ENCODE data around the gene KIRREL1. TPM values are rescaled to one million over a fixed set of nuclear protein-coding genes. Genes with fewer than 3 reads are reported as not detected.
A peak's percentile ranks its signal among the peaks of the same experiment; 100 is the strongest.

KIRREL1 gene
- total RNA-seq, 1 donor from 2014 or later: 51.6 TPM

GRCh38 chr1:158021721-158022120 is 28.3 kb downstream of the KIRREL1 start:
- Mint-ChIP-seq H3K27me3 (no peaks in the 10 kb centered on the region), H3K4me3 (no peak overlapping the region), H3K4me1 (ENCODE audit: unreplicated experiment) (peaks cover 69% of the 10 kb centered on the region), H3K27ac (no peak overlapping the region), H3K9me3 (no peaks in the 10 kb centered on the region), H3K36me3 (no peaks in the 10 kb centered on the region)
- no peak for TF ChIP-seq CTCF (conservative IDR thresholded peaks at IDR 0.05)
- no peak for DNase-seq (ENCODE audit: extremely low spot score, unreplicated experiment)

GRCh38 chr1:158022554-158023312 is 29.3 kb downstream of the KIRREL1 start:
- no peak for TF ChIP-seq CTCF (conservative IDR thresholded peaks at IDR 0.05)
- Mint-ChIP-seq H3K27ac (peak overlapping the region; percentile 55), H3K9me3 (no peaks in the 10 kb centered on the region), H3K4me1 (ENCODE audit: unreplicated experiment) (peaks cover 66% of the 10 kb centered on the region), H3K4me3 (no peak overlapping the region), H3K27me3 (no peaks in the 10 kb centered on the region), H3K36me3 (no peaks in the 10 kb centered on the region)
- no peak for DNase-seq (ENCODE audit: extremely low spot score, unreplicated experiment)

- Mint-ChIP-seq H3K4me3 (no peak overlapping the region), H3K4me1 (ENCODE audit: unreplicated experiment) (peaks cover 50% of the 10 kb centered on the region), H3K36me3 (no peaks in the 10 kb centered on the region)
Measured at GRCh38 chr1:158024737-158025136, 31.3 kb downstream of the KIRREL1 start.

GRCh38 chr1:158025576-158026230 is 32.3 kb downstream of the KIRREL1 start:
- Mint-ChIP-seq H3K4me3 (peak overlapping the region; percentile 14), H3K27me3 (no peaks in the 10 kb centered on the region), H3K4me1 (ENCODE audit: unreplicated experiment) (peaks cover 41% of the 10 kb centered on the region), H3K36me3 (no peaks in the 10 kb centered on the region), H3K27ac (peak overlapping the region; percentile 11), H3K9me3 (no peaks in the 10 kb centered on the region)
- no peak for TF ChIP-seq CTCF (conservative IDR thresholded peaks at IDR 0.05)
- DNase-seq (ENCODE audit: extremely low spot score, unreplicated experiment): no peak

More at GRCh38 chr1:158024737-158025136, 31.3 kb downstream of the KIRREL1 start:
- Mint-ChIP-seq H3K9me3 (no peaks in the 10 kb centered on the region), H3K27ac (peak overlapping the region; percentile 11), H3K27me3 (no peaks in the 10 kb centered on the region)
- TF ChIP-seq CTCF (conservative IDR thresholded peaks at IDR 0.05): no peak
- DNase-seq (ENCODE audit: extremely low spot score, unreplicated experiment): no peak

- H3K27ac Mint-ChIP-seq: no peak overlapping the region
- peaks cover 33% of the 10 kb centered on the region for H3K4me1 Mint-ChIP-seq (ENCODE audit: unreplicated experiment)
- H3K36me3 Mint-ChIP-seq: peaks cover 8% of the 10 kb centered on the region
- no peaks in the 10 kb centered on the region for H3K27me3 Mint-ChIP-seq
- no peak overlapping the region for H3K4me3 Mint-ChIP-seq
- TF ChIP-seq CTCF (conservative IDR thresholded peaks at IDR 0.05): no peak
- no peaks in the 10 kb centered on the region for H3K9me3 Mint-ChIP-seq
- DNase-seq (ENCODE audit: extremely low spot score, unreplicated experiment): no peak
Measured at GRCh38 chr1:158026651-158027050, 33.2 kb downstream of the KIRREL1 start.

Data from type B pancreatic cell (in vitro differentiated cells).